Sigmoid colon (tissue), 3 donors: ENCODE results near the gene LMNTD2.

Experiments used
- POLR2A ChIP-seq, 2 donors: fragments of 450-650 bp; IDR thresholded peaks; one replicate each; pipeline ENCODE4 v1.6.1; 2016; ENCODE audit warnings: antibody characterized with exemption in 2 of 2, mild to moderate bottlenecking in 2 of 2, moderate library complexity in 2 of 2
- TF ChIP-seq, protein P1 (sequence below), 4 experiments: fragments of 450-650 bp in 3 of 4; fragments of 200-600 bp in 1 of 4; IDR thresholded peaks; one replicate each; pipeline ENCODE4 v1.5.1; 2016 to 2019; ENCODE audit warnings: antibody characterized with exemption in 4 of 4, mild to moderate bottlenecking in 3 of 4, moderate library complexity in 2 of 4

DNA sequence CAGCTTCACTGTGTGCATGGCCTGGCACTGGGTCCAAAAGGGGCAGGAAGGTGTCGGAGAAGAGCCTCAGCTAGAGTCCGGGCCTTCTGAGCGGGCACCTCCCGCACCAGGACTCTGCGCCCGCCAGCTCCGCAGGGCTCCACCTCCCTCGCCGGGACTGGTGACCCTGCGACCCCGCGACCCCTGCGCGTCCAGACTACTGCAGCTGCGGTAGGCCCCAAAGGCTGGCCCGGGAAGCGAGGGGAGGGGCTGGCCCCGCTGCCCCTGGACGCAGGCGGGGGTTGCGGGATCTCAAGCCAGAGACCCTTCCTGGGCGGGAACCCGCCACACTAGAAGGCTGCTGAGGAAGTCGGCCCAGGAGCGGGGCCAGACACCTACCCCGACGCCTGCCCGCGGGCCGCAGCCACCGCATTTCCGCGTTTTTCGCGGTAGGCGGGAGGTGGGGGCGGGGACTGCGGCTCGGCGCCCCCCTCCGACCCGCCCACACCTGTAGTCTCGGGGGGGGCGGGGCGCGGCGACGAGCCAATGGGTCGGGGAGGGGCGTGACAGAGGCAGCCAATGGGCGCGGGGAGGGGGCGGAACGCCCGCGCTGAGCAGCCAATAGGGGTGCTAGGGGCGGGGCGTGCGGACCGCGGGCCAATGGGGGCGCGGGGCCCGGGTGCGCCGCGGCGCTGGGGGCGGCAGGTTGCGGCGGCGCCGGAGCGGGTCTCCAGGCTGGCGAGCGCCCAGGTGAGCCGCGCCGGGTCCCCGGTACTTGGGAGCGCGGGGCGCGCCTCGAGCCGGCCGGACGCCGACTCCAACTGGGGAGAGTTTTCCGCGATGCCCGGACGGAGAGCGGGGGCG lies at the start of gene LMNTD2, which contains the start of gene RASSF7:
- TF ChIP-seq, protein P1, sequence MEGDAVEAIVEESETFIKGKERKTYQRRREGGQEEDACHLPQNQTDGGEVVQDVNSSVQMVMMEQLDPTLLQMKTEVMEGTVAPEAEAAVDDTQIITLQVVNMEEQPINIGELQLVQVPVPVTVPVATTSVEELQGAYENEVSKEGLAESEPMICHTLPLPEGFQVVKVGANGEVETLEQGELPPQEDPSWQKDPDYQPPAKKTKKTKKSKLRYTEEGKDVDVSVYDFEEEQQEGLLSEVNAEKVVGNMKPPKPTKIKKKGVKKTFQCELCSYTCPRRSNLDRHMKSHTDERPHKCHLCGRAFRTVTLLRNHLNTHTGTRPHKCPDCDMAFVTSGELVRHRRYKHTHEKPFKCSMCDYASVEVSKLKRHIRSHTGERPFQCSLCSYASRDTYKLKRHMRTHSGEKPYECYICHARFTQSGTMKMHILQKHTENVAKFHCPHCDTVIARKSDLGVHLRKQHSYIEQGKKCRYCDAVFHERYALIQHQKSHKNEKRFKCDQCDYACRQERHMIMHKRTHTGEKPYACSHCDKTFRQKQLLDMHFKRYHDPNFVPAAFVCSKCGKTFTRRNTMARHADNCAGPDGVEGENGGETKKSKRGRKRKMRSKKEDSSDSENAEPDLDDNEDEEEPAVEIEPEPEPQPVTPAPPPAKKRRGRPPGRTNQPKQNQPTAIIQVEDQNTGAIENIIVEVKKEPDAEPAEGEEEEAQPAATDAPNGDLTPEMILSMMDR (IDR thresholded peaks at IDR 0.05), result no peak
- peak in 1 of 2 donors; percentile 48 for TF ChIP-seq POLR2A (IDR thresholded peaks at IDR 0.05)
